Measurements from ENCODE around the gene ATP2A3. TPM values are rescaled to one million over a fixed set of nuclear protein-coding genes. Genes with fewer than 3 reads are reported as not detected.

Gene ATP2A3
- polyA plus RNA-seq, 1 donor from 2014 or later = not detected

- Histone ChIP-seq H3K4me3 (ENCODE audit: low read length) (no peak overlapping the region), H4K20me1 (ENCODE audit: insufficient read depth) (no peaks in the 10 kb centered on the region), H3K27me3 (ENCODE audit: insufficient read depth, low read depth, low read length) (no peaks in the 10 kb centered on the region), H3K36me3 (ENCODE audit: insufficient read depth, low read length) (no peaks in the 10 kb centered on the region), H3K79me2 (replicated peaks; ENCODE audit: insufficient read depth, low read length) (no peaks in the 10 kb centered on the region), H3K9me2 (ENCODE audit: insufficient read depth, low read length) (no peaks in the 10 kb centered on the region), H3K4me2 (ENCODE audit: low read length) (no peak overlapping the region), H3K9me3 (ENCODE audit: low read length) (no peaks in the 10 kb centered on the region), H3K27ac (ENCODE audit: low read length) (no peak overlapping the region), H3F3A (ENCODE audit: insufficient read depth, low read length, poor library complexity, severe bottlenecking) (no peaks in the 10 kb centered on the region), H2AFZ (ENCODE audit: low read depth, low read length) (no peak overlapping the region), H3K9ac (ENCODE audit: low read length) (no peak overlapping the region)
- TF ChIP-seq TAF1 (IDR thresholded peaks at IDR 0.05; ENCODE audit: low read depth) (no peak), SMC3 (conservative IDR thresholded peaks at IDR 0.05; ENCODE audit: poor library complexity) (no peak), CTCF (IDR thresholded peaks at IDR 0.05; ENCODE audit: poor library complexity, severe bottlenecking) (no peak), EZH2 (IDR thresholded peaks at IDR 0.05; ENCODE audit: borderline replicate concordance, insufficient read depth, low read length, poor library complexity, severe bottlenecking) (no peak), POLR2AphosphoS5 (IDR thresholded peaks at IDR 0.05) (no peak), RAD21 (conservative IDR thresholded peaks at IDR 0.05) (no peak), EP300 (conservative IDR thresholded peaks at IDR 0.05; ENCODE audit: poor library complexity, severe bottlenecking) (no peak), MXI1 (conservative IDR thresholded peaks at IDR 0.05; ENCODE audit: poor library complexity, severe bottlenecking) (no peak)
- TF ChIP-seq, protein P1, sequence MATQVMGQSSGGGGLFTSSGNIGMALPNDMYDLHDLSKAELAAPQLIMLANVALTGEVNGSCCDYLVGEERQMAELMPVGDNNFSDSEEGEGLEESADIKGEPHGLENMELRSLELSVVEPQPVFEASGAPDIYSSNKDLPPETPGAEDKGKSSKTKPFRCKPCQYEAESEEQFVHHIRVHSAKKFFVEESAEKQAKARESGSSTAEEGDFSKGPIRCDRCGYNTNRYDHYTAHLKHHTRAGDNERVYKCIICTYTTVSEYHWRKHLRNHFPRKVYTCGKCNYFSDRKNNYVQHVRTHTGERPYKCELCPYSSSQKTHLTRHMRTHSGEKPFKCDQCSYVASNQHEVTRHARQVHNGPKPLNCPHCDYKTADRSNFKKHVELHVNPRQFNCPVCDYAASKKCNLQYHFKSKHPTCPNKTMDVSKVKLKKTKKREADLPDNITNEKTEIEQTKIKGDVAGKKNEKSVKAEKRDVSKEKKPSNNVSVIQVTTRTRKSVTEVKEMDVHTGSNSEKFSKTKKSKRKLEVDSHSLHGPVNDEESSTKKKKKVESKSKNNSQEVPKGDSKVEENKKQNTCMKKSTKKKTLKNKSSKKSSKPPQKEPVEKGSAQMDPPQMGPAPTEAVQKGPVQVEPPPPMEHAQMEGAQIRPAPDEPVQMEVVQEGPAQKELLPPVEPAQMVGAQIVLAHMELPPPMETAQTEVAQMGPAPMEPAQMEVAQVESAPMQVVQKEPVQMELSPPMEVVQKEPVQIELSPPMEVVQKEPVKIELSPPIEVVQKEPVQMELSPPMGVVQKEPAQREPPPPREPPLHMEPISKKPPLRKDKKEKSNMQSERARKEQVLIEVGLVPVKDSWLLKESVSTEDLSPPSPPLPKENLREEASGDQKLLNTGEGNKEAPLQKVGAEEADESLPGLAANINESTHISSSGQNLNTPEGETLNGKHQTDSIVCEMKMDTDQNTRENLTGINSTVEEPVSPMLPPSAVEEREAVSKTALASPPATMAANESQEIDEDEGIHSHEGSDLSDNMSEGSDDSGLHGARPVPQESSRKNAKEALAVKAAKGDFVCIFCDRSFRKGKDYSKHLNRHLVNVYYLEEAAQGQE (IDR thresholded peaks at IDR 0.05; ENCODE audit: borderline replicate concordance) = no peak
Measured at GRCh38 chr17:4006745-4007211, 42.5 kb upstream of the ATP2A3 start.

DNA sequence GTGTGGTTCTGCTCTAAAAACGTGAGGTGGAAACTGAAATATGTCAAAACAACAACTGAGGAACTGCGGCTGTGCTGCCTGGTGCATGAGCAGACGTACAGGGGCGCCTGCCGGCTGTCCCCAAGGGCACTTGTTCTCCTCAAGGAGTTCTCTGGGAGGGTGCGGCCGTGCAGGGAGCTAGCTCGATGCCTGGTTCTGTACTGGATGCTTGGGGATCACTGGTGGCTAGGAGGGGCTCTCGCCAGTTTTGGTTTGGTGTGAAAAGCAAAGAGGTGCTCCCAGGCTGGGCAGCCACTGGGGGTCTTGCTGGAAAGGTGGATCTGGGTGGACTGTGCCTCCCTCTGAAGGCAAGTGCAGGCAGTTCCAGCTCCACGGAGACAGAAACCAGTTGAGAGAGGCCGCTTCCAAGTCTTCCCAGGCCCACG is 41.9 kb upstream of the ATP2A3 start:
- Histone ChIP-seq H2AFZ (ENCODE audit: low read depth, low read length) (no peak overlapping the region), H3K9me2 (ENCODE audit: insufficient read depth, low read length) (no peaks in the 10 kb centered on the region), H3F3A (ENCODE audit: insufficient read depth, low read length, poor library complexity, severe bottlenecking) (no peaks in the 10 kb centered on the region), H3K36me3 (ENCODE audit: insufficient read depth, low read length) (no peaks in the 10 kb centered on the region), H3K27ac (ENCODE audit: low read length) (no peak overlapping the region), H3K9ac (ENCODE audit: low read length) (no peak overlapping the region), H3K9me3 (ENCODE audit: low read length) (no peaks in the 10 kb centered on the region), H3K4me2 (ENCODE audit: low read length) (no peak overlapping the region), H3K79me2 (replicated peaks; ENCODE audit: insufficient read depth, low read length) (no peaks in the 10 kb centered on the region), H3K4me3 (ENCODE audit: low read length) (no peak overlapping the region), H3K27me3 (ENCODE audit: insufficient read depth, low read depth, low read length) (no peaks in the 10 kb centered on the region), H4K20me1 (ENCODE audit: insufficient read depth) (no peaks in the 10 kb centered on the region)
- no peak for TF ChIP-seq POLR2AphosphoS5 (IDR thresholded peaks at IDR 0.05)
- TF ChIP-seq TAF1 (IDR thresholded peaks at IDR 0.05; ENCODE audit: low read depth) = no peak
- TF ChIP-seq, protein P1 (IDR thresholded peaks at IDR 0.05; ENCODE audit: borderline replicate concordance) = no peak
- TF ChIP-seq CTCF (IDR thresholded peaks at IDR 0.05; ENCODE audit: poor library complexity, severe bottlenecking) = no peak
- no peak for TF ChIP-seq SMC3 (conservative IDR thresholded peaks at IDR 0.05; ENCODE audit: poor library complexity)

Measured in neural cell (in vitro differentiated cells).